CD14-positive monocyte (primary cell): Measurements from ENCODE around the gene STARD10. TPM values are rescaled to one million over a fixed set of nuclear protein-coding genes. Genes with fewer than 3 reads are reported as not detected.

Experiments used
- DNase-seq, 3 donors: peaks; one replicate each; pipeline ENCODE4 v3.0.0-alpha.2; 2011 to 2022
- H2AFZ ChIP-seq: 2 replicates; pipeline ENCODE4 v1.6.0; 2012; ENCODE audit warnings: mild to moderate bottlenecking, low read depth, low read length, inconsistent platforms; ENCODE audit not compliant: insufficient read depth, poor library complexity, severe bottlenecking
- H3K27ac ChIP-seq, 2 donors: 1 replicate in 1 of 2; 2 replicates in 1 of 2; pipeline ENCODE4 v1.5.1; 2012 to 2013; ENCODE audit warnings: low read length in 2 of 2, control low read depth in 1 of 2, inconsistent platforms in 1 of 2, low read depth in 1 of 2, mild to moderate bottlenecking in 1 of 2
- H3K27me3 ChIP-seq, 2 donors: one replicate each; pipeline versions ENCODE4 v1.6.0 to v1.6.1; 2011 to 2013; ENCODE audit warnings: low read length in 2 of 2; ENCODE audit not compliant: control insufficient read depth in 2 of 2, insufficient read depth in 2 of 2
- H3K36me3 ChIP-seq, 2 donors: replicated peaks in 1 of 2; 1 replicate in 1 of 2; 2 replicates in 1 of 2; pipeline versions ENCODE4 v1.5.1 to v1.6.1; 2012 to 2013; ENCODE audit warnings: low read length in 2 of 2, control low read depth in 1 of 2, inconsistent platforms in 1 of 2, mild to moderate bottlenecking in 1 of 2; ENCODE audit not compliant: insufficient read depth in 2 of 2, control insufficient read depth in 1 of 2
- H3K4me1 ChIP-seq, 2 donors: 1 replicate in 1 of 2; 2 replicates in 1 of 2; pipeline versions ENCODE4 v1.5.1 to v1.6.1; 2012 to 2013; ENCODE audit warnings: low read length in 2 of 2, control low read depth in 1 of 2, inconsistent platforms in 1 of 2, mild to moderate bottlenecking in 1 of 2, moderate library complexity in 1 of 2; ENCODE audit not compliant: insufficient read depth in 2 of 2, control insufficient read depth in 1 of 2
- H3K4me2 ChIP-seq: replicated peaks from 2 replicates; pipeline ENCODE3; 2012; ENCODE audit warnings: low read length, moderate library complexity, mild to moderate bottlenecking; ENCODE audit not compliant: poor library complexity, severe bottlenecking; ENCODE audit errors: extremely low read depth
- H3K4me3 ChIP-seq, 3 experiments: fragments of 200-600 bp in 1 of 3; sonication (generic) in 1 of 3; replicated peaks in 1 of 3; 1 replicate in 2 of 3; 2 replicates in 1 of 3; pipeline ENCODE4 v1.5.1; 2011 to 2013; ENCODE audit warnings: low read length in 3 of 3, mild to moderate bottlenecking in 3 of 3, control low read depth in 2 of 3, low read depth in 2 of 3, inconsistent platforms in 1 of 3, moderate library complexity in 1 of 3
- H3K79me2 ChIP-seq: 2 replicates; pipeline ENCODE4 v1.6.0; 2012; ENCODE audit warnings: mild to moderate bottlenecking, control low read depth, inconsistent platforms, low read length, moderate library complexity; ENCODE audit not compliant: insufficient read depth
- H3K9ac ChIP-seq: 2 replicates; pipeline ENCODE4 v1.6.0; 2017; ENCODE audit warnings: low read length, mild to moderate bottlenecking; ENCODE audit not compliant: insufficient read depth, poor library complexity, severe bottlenecking
- H3K9me3 ChIP-seq, 2 donors: replicated peaks in 1 of 2; 1 replicate in 1 of 2; 2 replicates in 1 of 2; pipeline versions ENCODE4 v1.5.1 to v1.6.1; 2012 to 2013; ENCODE audit warnings: low read length in 2 of 2, control low read depth in 1 of 2; ENCODE audit not compliant: control insufficient read depth in 1 of 2, insufficient read depth in 1 of 2
- H4K20me1 ChIP-seq: 2 replicates; pipeline ENCODE4 v1.6.0; 2012; ENCODE audit warnings: mild to moderate bottlenecking, low read length, control low read depth, moderate library complexity; ENCODE audit not compliant: insufficient read depth
- H3K27ac Mint-ChIP-seq, 7 donors: one replicate each; pipeline ENCODE4 v1.8.0; 2020; ENCODE audit warnings: mild to moderate bottlenecking in 7 of 7, mixed read lengths in 7 of 7, moderate library complexity in 6 of 7, inconsistent platforms in 2 of 7
- H3K27me3 Mint-ChIP-seq, 3 donors: one replicate each; pipeline ENCODE4 v1.8.0; 2021 to 2022; ENCODE audit warnings: low read depth in 3 of 3, mild to moderate bottlenecking in 3 of 3, mixed read lengths in 3 of 3, moderate library complexity in 3 of 3, inconsistent platforms in 1 of 3
- H3K36me3 Mint-ChIP-seq, 2 donors: one replicate each; pipeline ENCODE4 v1.8.0; 2020; ENCODE audit warnings: mixed read lengths in 2 of 2, inconsistent platforms in 1 of 2, mild to moderate bottlenecking in 1 of 2
- H3K4me1 Mint-ChIP-seq: one replicate; pipeline ENCODE4 v1.8.0; 2020; ENCODE audit warnings: mild to moderate bottlenecking, mixed read lengths
- H3K4me3 Mint-ChIP-seq, 2 donors: one replicate each; pipeline ENCODE4 v1.8.0; 2020; ENCODE audit warnings: mild to moderate bottlenecking in 2 of 2, mixed read lengths in 2 of 2, moderate library complexity in 1 of 2
- H3K9me3 Mint-ChIP-seq, 7 donors: one replicate each; pipeline ENCODE4 v1.8.0; 2020 to 2022; ENCODE audit warnings: mixed read lengths in 7 of 7, mild to moderate bottlenecking in 6 of 7, moderate library complexity in 6 of 7, inconsistent platforms in 2 of 7
- CTCF ChIP-seq: fragments of 200-600 bp; IDR thresholded peaks from one replicate; pipeline ENCODE4 v1.8.0; 2022; ENCODE audit warnings: antibody characterized with exemption, mild to moderate bottlenecking
- WGBS: methylation state at CpG from one replicate; pipeline ENCODE4 v1.1.5; 2013; ENCODE audit warnings: missing lambda C conversion rate; ENCODE audit not compliant: insufficient coverage; 5-methylcytosine and 5-hydroxymethylcytosine counted together
- intact Hi-C, 2 donors: fragments of 100-400 bp; cut with micrococcal nuclease; formaldehyde crosslinking; loops; one replicate each; pipeline versions ENCODE4 v1.15.0 to v1.15.1; 2023
- polyA plus RNA-seq, 3 donors: library from polyadenylated mRNA; depleted of rRNA in 1 of 3; unstranded in 2 of 3; stranded (reverse) in 1 of 3; fragments of 300-500 nt in 2 of 3; fragments of >200 nt in 1 of 3; fragmentation: Illumina TruSeq in 2 of 3; gene quantifications; 1 replicate in 2 of 3; 2 replicates in 1 of 3; pipeline ENCODE4 v1.2.3, GENCODE V29; 2012 to 2021

The STARD10 gene
- polyA plus RNA-seq, 3 donors = 13.6 to 18.7 (median 15.4) TPM

DNA sequence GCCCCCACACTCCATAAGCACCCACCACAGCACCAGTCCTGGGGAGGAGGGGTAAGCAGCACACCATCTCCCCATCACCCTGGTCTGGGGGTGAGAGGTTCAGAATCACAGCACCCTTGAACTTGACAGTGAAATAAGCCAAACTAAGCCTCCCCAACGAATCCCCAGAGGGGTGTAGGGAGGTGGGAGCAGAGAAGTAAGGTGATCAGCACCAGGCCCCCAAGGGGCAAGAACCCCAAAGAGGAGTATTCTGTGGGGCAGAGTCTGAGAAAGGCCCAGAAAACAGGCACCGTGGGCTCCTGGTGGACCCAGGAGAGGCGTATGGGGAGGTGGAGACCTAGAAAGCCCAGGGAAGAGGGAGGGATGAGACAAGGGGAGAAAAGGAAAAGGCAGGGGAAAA lies 72.6 kb downstream of the STARD10 start:
- intact Hi-C loops = loop anchor here (2.0 to 5.0 kb wide), 4 partner anchors 14 to 91 kb away; partner anchors contain the start of gene ATG16L2 (in 1 of the 2)
- 13% methylated on average over 2 of the region's 3 CpGs for WGBS

DNA sequence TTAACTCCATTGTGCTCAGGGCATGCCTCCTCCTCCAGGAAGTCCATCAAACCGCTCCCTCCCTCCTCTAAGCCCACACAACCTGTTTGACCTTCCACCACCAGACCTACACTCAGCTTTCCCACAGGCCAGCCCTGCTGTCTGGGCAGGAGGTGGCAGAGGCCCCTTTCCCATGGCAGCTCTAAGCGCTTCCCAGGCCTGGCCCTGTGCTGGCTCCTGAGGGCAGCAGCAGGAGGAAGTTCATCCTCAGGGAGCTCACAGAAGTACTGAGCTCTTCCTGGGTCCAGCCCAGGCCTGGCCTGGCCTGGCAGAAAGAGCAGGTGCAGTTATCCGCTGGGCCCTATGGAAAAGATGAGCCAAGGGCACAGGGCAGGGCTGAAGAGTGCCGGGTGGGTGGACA lies 73.1 kb downstream of the STARD10 start:
- peak in 1 of 3 donors; percentile 30 for DNase-seq
- H3K4me3 ChIP-seq = peak overlapping the region; percentile 64 to 85 (median 66)
- peak overlapping the region; percentile 75 to 85 for H3K27ac ChIP-seq
- peaks cover 75 to 87% of the 10 kb centered on the region in 2 donors for H3K36me3 Mint-ChIP-seq
- TF ChIP-seq CTCF = no peak
- WGBS = 63% methylated on average over 3 of the region's 4 CpGs
- H2AFZ ChIP-seq = no peak overlapping the region
- peaks cover 84 to 93% of the 10 kb centered on the region in 2 donors for H3K4me1 ChIP-seq
- peak overlapping the region; percentile 94 for H3K4me2 ChIP-seq
- intact Hi-C loops = loop anchor here (2.0 to 5.0 kb wide), 4 partner anchors 14 to 92 kb away; partner anchors contain the start of gene ATG16L2 (in 1 of the 2)
- H3K27me3 Mint-ChIP-seq = peaks cover 0 to 2% (median 0%) of the 10 kb centered on the region in 3 donors
- H3K79me2 ChIP-seq = peaks cover 100% of the 10 kb centered on the region
- no peaks in the 10 kb centered on the region for H3K9me3 ChIP-seq
- peak overlapping the region; percentile 90 to 99 for H3K4me3 Mint-ChIP-seq
- H3K27ac Mint-ChIP-seq = peak overlapping the region; percentile 88 to 98 (median 96)
- H4K20me1 ChIP-seq = peaks cover 100% of the 10 kb centered on the region
- no peaks in the 10 kb centered on the region for H3K27me3 ChIP-seq
- H3K36me3 ChIP-seq = peaks cover 50 to 80% of the 10 kb centered on the region in 2 donors
- H3K4me1 Mint-ChIP-seq = peaks cover 89% of the 10 kb centered on the region
- H3K9me3 Mint-ChIP-seq = no peaks in the 10 kb centered on the region
- H3K9ac ChIP-seq = peak overlapping the region; percentile 64

More for the DNA sequence above, 72.6 kb downstream of the STARD10 start:
- Mint-ChIP-seq H3K9me3 (no peaks in the 10 kb centered on the region), H3K36me3 (peaks cover 77 to 87% of the 10 kb centered on the region in 2 donors), H3K4me1 (peaks cover 90% of the 10 kb centered on the region), H3K27me3 (peaks cover 0 to 2% (median 0%) of the 10 kb centered on the region in 3 donors), H3K27ac (peak overlapping the region; percentile 88 to 98 (median 96)), H3K4me3 (peak overlapping the region; percentile 90 to 99)
- TF ChIP-seq CTCF = no peak
- Histone ChIP-seq H3K36me3 (peaks cover 53 to 80% of the 10 kb centered on the region in 2 donors), H2AFZ (no peak overlapping the region), H3K79me2 (peaks cover 100% of the 10 kb centered on the region), H3K4me3 (peak overlapping the region; percentile 64 to 85 (median 66)), H3K9me3 (no peaks in the 10 kb centered on the region), H3K27ac (peak overlapping the region; percentile 75 to 85), H3K4me2 (peak overlapping the region; percentile 94), H3K9ac (peak overlapping the region; percentile 64), H4K20me1 (peaks cover 100% of the 10 kb centered on the region), H3K4me1 (peaks cover 88 to 98% of the 10 kb centered on the region in 2 donors), H3K27me3 (no peaks in the 10 kb centered on the region)
- no peak for DNase-seq
